GM18858 (cell line): Measurements from ENCODE around the gene RAPGEFL1.
A peak's percentile ranks its signal among the peaks of the same experiment; 100 is the strongest.
"Not testable (repeated sequence)": the region's sequence is repeated elsewhere in the genome, so short reads cannot be mapped to it uniquely, and the experiment has no call there.

Experiments
- ATAC-seq: cut with Tn5 transposase; IDR thresholded peaks from one replicate; pipeline ENCODE4 v1.9.1; 2021; ENCODE audit not compliant: unreplicated experiment

RAPGEFL1 gene

DNA sequence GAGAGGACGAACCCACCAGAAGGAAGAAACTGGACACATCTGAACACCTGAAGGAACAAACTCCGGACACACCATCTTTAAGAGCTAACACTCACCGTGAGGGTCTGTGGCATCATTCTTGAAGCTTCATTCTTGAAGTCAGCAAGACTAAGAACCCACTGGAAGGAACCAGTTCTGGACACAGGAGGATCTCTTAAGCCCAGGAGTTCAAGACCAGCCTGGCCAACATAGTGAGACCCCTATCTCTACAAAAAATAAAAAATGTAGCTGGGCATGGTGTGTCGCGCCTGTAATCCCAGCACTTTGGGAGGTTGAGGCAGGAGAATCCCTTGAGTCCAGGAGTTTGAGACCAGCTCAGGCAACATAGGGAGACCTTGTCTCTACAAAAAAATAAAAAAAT lies 21.3 kb downstream of the RAPGEFL1 start:
- no peak for ATAC-seq

DNA sequence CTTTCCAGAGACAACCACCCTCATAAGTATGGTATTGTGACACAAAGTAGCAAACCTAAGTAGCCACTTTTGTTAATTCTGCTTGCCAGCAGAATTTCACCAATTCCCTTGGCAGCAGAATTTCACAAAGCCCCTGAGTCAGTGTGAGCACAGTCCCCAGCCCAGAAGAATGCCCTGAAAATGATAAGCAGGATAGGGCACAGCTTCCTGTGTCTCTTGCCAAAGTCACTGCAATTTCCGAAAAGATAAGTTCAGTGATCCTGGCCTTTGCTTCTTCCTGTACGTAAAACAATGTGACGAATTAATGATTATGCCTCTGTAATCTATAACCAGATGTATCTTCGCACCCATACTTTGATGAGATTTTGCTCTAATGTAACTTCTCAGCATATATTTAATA lies 25.9 kb downstream of the RAPGEFL1 start:
- no peak for ATAC-seq

DNA sequence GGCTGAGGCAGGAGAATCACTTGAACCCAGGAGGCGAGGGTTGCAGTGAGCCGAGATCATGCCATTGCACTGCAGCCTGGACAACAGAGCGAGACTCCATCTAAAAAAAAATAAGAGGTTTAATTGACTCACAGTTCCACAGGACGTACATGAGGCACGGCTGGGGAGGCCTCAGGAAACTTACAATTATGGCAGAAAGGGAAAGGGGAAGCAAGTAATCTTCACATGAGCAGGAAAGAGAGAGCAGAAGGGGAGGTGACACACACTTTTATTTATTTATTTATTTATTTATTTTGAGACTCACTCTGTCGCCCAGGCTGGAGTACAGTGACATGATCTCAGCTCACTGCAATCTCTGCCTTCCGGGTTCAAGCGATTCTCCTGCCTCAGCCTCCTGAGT lies 28.9 kb downstream of the RAPGEFL1 start:
- ATAC-seq = not testable (repeated sequence)

DNA sequence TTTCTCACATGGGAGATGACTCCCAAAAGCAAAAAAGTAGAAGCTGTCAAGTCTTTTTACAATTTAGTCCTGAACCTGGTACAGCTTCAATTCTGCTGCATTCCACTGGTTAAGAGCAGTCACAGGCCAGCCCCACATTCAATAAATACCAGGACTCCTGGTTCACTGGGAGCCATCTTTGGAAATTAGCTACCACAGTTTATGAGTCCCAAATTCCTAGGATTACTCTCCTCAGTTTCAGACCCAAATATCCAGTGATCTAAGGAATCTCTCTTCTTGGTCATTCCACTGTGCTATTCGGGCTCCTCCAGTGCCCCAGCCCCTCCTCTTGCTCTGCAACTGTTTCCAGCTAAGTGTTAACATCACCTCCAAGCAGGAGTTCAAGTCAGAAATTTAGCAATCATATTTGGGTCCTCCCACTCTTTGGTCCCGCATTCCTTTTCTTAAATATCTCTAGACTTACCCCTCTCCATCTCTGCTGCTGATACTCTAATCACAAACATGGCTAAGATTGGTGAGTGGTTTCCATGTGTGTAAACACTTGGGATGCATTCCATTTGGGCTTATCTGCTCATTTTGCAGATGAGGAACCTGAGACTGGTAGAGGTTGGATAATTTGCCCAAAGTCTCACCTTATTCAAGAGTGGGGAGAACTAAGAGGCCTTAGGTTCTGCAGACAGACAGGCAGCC lies 32.3 kb downstream of the RAPGEFL1 start:
- no peak for ATAC-seq

DNA sequence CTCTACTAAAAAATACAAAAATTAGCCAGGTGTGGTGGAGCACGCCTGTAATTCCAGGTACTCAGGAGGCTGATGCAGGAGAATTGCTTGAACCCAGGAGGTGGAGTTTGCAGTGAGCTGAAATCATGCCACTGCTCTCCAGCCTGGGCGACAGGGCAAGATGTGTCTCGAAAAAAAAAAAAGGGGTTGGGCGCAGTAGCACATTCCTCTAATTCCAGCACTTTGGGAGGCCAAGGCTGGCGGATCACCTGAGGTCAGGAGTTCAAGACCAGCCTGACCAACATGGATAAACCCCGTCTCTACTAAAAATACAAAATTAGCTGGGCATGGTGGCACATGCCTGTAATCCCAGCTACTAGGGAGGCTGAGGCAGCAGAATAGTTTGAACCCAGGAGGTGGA lies 36.6 kb downstream of the RAPGEFL1 start:
- ATAC-seq = not testable (repeated sequence)

DNA sequence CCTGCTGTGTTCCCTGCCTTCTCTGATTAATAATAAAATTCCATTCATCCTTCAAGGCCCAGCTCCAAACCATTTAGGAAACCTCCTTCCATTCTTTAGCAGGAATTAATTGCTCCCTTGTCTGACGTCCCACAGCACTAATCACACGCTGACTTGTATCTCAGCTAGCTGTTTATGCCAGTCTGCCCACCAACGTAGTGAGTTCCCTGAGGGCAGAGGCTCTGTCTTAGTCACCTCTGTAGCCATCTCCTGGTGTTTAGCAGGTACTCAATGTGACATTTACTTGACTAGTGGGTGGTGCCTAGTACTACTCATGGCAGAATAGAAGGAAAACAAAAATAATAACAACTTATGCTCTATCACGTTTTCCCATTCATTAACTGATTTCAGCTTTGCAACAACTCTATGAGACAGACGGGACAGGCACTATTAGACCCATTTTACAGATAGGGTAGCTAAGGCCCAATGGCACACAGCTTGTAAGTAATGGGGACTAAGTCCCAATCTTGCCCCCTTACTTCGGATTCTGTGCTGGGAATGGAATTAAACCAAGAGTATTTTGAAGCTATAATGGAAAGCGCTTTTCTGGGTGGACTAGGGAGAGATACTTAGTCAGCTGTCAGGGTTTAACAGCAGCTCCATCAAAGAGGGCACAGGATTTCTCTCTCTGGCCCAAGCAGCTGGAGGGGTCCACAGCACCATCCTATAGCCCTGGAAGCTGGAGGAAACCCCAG lies 40.9 kb downstream of the RAPGEFL1 start:
- no peak for ATAC-seq

DNA sequence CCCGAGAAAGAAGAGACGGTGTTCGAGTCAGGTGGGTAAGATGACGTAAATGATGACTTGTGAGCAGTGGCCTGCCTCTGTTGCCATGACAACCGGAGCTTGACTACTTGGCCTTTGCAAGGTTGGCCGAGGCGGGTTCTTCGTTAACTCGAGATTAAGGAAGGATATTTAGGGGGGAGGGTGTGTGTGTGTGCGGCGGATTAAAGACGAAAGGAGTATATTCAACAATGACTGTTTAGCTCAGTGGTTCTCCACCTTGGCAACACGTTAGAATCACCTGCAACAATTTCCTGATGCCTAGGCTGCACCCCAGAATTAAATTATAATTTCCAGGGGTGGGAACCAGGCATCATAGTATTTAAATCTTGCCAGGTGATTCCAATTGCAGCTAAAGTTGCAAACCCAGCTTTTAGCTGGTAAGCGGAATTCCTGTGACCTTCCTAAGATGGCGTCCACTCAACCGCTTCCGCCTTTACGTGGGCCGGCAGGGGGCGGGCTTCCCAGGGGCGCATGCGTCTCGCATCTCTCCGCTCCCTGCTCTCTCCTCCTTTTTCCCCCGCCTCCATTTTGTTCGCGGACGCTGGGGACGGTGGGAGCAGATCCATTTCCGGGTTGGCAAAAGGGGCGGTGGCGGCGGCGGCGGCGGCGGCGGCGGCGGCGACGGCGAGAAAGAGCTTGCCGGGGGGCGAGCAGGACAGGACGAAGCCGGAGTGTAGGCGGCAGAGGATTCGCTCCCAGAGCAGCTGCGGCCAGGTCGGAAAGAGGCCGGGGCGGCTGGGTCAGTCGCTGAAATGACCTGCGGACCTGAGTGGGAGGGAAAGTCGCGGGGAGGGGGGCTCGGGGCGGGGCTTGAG lies 41.7 kb downstream of the RAPGEFL1 start, which contains the start of gene WIPF2:
Gene WIPF2 (plus strand): TSS at position 565 of the 854 bp plus-strand sequence. CDS start 37,156 bp downstream, outside the sequence.
- ATAC-seq = peak; percentile 74

DNA sequence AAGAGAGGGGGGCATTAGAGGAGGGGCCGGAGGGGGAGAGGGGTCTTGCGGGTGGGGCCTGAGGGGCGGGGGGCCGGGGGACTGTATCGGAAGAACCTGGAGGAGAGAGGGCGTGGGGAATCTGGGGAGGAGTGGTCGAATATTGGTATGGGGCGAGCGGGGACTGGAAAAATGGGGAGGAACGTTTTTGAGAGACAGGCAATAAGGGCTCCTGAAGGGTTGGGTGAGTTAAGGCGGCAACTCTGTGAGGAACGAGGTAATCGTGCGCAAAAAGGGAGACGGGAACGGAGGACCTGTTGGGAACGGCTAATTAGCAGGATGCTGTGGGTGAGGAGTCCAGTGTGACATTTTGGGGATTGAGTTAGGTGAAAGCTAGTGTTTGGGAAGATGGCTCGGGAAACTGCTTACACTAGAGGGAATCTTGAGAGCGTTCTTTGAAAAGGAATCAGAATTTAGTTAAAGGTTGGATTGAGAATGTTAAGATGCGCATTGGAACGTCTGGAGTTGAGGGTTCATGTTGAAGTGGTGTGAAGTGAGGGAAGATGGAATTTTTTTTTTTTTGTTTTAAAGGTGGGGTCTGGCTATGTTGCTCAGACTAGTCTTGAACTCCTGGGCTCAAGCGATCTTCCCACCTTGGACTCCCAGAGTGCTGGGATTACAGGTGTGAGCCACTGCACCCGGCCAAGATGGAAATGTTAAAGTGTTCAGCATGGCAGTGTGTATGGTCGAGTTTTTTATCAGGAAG lies 42.5 kb downstream of the RAPGEFL1 start:
- no peak for ATAC-seq

DNA sequence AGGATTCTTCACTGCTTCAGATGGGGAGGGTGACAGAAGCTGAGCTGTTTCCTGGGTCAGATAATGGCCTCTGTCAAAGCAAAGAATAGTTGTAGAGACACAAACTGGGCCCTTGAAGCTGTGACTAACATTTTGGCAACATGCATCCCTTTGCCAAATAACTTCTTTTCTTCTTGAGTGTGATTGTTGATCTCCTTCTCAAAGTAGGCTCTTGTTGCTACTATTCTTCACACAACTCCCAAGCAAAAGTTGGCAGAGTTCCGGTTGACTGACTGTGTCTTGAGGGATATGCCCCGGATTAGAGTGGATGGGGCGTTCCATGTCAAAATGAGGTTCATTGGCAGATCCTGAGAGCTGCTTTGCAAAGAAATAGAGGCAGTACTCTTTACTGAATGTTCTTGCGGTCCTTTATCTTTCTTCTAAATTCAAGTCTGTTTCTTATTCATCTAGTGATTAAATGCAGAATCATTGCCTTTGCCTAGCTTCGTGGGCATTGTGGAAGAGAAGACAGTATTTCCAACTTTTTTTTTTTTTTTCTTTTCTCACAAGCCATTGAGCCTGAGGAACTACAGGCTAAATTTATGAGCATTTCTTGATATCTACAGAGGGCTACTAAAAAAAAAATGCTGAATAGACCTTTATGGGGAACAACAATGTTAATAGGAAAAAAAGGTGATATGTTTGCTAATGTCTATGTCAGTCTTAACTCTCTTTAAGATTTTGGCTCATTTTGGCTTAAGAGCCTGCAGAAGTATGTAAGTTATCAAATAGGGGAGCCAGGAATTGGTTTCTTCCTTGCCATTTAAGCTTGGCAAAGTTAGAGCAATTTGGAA lies 47.7 kb downstream of the RAPGEFL1 start:
- ATAC-seq = no peak

DNA sequence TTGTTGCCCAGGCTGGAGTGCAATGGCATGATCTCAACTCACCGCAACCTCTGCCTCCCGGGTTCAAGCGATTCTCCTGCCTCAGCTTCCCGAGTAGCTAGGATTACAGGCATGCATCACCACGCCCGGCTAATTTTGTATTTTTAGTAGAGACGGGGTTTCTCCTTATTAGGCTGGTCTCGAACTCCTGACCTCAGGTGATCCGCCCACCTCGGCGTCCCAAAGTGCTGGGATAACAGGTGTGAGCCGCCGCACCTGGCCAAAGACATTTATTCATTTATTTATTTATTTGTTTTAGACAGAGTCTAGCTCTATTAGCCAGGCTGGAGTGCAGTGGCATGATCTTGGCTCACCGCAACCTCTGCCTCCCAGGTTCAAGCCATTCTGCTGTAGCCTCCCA lies 51.9 kb downstream of the RAPGEFL1 start:
- ATAC-seq = not testable (repeated sequence)

DNA sequence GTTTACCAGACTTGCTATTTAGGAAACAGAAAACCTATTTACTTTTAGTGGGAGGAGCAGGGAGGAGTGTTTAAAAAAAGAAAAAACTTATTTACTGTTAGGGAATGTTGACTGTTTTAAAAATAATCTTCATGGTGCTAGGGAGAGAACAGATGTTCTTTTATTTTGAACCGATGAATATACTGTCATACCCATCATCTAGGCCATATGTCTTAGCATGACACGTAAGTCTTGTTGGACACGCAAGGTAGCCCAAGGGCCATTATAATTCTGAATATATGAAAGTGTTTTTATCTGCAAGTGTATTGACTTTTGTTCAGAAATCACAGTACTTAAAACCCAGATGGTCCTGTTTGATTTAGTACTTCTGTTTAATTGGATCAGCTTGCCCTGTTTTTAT lies 53.4 kb downstream of the RAPGEFL1 start:
- no peak for ATAC-seq

DNA sequence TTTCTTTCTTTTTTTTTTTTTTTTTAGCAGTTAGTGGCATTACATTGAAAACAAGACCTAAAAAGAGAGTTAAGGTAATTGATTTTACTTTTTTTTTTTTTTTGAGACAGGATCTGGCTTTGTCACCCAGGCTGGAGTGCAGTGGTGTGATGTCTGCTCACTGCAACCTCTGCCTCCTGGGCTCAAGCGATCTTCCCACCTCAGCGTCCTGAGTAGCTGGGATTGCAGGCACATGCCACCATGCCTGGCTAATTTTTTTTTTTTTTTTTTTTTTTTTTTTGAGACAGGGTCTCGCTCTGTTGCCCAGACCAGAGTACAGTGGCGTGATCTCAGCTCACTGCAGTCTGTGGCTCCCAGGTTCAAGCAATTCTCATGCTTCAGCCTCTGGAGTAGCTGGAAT lies 54.7 kb downstream of the RAPGEFL1 start:
- ATAC-seq = not testable (repeated sequence)

DNA sequence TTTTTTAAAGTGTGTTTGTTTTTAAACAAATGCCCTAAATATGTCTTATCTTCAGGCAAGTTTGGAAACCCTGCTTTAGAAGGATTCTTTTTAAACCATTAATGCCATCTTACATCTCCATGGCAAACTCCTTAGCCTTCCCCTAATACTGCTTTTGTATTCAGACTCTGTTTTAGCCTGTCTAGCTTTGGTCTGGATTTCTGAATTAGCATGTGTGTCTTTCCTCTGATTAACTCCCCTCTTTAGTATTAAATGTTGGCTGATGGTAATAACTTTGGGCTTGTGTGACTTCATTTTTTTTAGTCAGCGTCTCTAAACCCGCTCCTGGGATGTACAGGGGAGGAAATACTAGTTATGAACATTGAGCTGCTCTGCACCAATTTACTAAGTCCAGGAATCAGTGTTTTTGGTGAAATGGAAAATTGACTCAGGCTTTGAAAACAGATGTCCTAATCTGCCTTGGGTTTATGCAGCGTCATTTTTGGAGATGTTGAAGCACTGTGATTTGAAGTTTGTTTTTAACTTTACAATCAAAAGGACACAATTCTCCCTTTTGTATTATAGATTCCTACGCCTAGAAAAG lies 64.1 kb downstream of the RAPGEFL1 start:
- ATAC-seq = no peak

DNA sequence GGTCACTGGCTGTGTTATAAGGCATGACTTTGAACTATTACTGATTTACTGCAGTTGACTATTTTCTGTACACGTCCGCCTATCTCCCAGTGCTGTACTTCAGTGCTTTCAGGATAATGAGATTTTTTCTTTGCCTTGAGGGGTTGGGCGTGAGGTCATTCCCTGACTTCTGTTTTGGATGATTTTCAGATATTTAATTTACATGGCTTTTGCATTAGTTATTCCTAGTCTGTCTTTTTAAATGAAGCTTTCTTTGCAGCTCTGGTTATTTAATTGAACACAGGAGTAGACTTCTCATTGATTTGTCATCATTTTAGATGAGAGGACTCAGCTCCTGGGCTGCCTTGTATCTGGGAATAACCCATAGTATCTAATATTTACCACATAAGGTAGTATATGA lies 65.5 kb downstream of the RAPGEFL1 start:
- ATAC-seq = no peak

DNA sequence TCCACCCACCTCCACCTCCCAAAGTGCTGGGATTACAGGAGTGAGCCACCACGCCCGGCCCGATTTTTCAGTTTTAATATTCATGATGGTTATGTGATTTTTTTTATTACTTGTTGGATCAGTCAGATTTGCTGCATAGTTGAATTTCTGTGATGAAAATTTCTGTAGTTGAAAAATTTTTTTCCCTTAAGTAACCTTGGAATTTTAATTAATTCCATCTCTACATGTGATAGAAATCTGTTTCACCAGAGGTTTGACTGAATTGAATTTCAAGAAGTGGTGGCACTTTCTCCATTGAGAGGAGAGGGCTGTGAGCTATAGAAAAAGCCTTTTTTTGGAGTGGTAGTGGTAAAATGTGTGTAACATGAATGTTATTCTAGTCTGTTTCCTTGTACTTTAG lies 66.5 kb downstream of the RAPGEFL1 start:
- ATAC-seq = no peak

DNA sequence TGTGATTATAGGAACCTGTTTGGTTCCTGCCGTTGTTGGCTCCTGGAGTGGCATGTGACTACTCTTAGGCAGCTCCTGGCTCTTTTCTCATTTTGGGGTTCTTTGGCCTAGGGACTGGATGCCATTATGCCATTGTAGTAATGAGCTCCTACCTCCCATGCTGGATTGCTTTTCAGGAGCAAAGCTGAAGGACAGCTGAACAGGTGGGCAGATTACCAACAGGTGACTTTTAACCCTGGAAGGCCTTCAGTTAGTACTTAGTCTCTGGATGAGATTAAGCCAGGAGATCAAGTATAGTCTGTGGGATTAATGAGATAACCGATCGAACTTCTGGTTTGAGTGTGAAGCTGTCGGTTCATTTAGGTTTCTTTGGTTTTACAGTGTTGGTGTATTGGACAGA lies 67.0 kb downstream of the RAPGEFL1 start:
- ATAC-seq = no peak
